HepG2 (cell line): ENCODE results near the gene PLPPR3. TPM values are rescaled to one million over a fixed set of nuclear protein-coding genes. Genes with fewer than 3 reads are reported as not detected.

Experiments
- BRCA1 ChIP-seq: sonication (generic); formaldehyde crosslinking; IDR thresholded peaks from 2 replicates; pipeline ENCODE4 v1.4.0; 2020; ENCODE audit warnings: missing genetic modification reagents
- BRD4 ChIP-seq: sonication (generic); formaldehyde crosslinking; IDR thresholded peaks from 2 replicates; pipeline ENCODE4 v1.4.0; 2020; ENCODE audit warnings: missing genetic modification reagents
- CBFB ChIP-seq: sonication (generic); formaldehyde crosslinking; IDR thresholded peaks from 2 replicates; pipeline ENCODE4 v1.4.0; 2020; ENCODE audit warnings: missing genetic modification reagents
- ELF1 ChIP-seq: sonication (generic); formaldehyde crosslinking; IDR thresholded peaks from 2 replicates; pipeline ENCODE4 v1.4.0; 2020; ENCODE audit warnings: missing genetic modification reagents
- HDAC1 ChIP-seq: sonication (generic); formaldehyde crosslinking; IDR thresholded peaks from 2 replicates; pipeline ENCODE4 v1.5.1; 2020; ENCODE audit warnings: mild to moderate bottlenecking, missing genetic modification reagents
- HES4 ChIP-seq: sonication (generic); formaldehyde crosslinking; IDR thresholded peaks from 2 replicates; pipeline ENCODE4 v1.9.0; 2021; ENCODE audit warnings: mild to moderate bottlenecking, missing genetic modification reagents, borderline replicate concordance
- KDM2A ChIP-seq: sonication (generic); formaldehyde crosslinking; IDR thresholded peaks from 2 replicates; pipeline ENCODE4 v1.4.0; 2020; ENCODE audit warnings: low read depth, missing genetic modification reagents, borderline replicate concordance
- PHF8 ChIP-seq: sonication (generic); formaldehyde crosslinking; IDR thresholded peaks from 2 replicates; pipeline ENCODE4 v1.5.0; 2020; ENCODE audit warnings: missing genetic modification reagents
- POLR2G ChIP-seq: fragments of 200-400 bp; formaldehyde crosslinking; IDR thresholded peaks from 2 replicates; pipeline ENCODE4 v1.6.1; 2018; ENCODE audit warnings: mild to moderate bottlenecking, low read depth, low read length, moderate library complexity
- RORA ChIP-seq: sonication (generic); formaldehyde crosslinking; IDR thresholded peaks from 2 replicates; pipeline ENCODE4 v1.5.0; 2020; ENCODE audit warnings: mild to moderate bottlenecking, missing genetic modification reagents, moderate library complexity
- SALL2 ChIP-seq: sonication (generic); formaldehyde crosslinking; IDR thresholded peaks from 2 replicates; pipeline ENCODE4 v1.8.1; 2023; ENCODE audit warnings: mild to moderate bottlenecking, missing genetic modification reagents, inconsistent platforms
- SP140L ChIP-seq: sonication (generic); formaldehyde crosslinking; IDR thresholded peaks from 2 replicates; pipeline ENCODE4 v1.4.0; 2020; ENCODE audit warnings: missing genetic modification reagents, borderline replicate concordance
- THYN1 ChIP-seq: sonication (generic); formaldehyde crosslinking; IDR thresholded peaks from 2 replicates; pipeline ENCODE4 v1.8.1; 2023; ENCODE audit warnings: low read depth, mild to moderate bottlenecking, moderate library complexity, missing genetic modification reagents, borderline replicate concordance
- U2AF1 ChIP-seq: fragments of 200-400 bp; formaldehyde crosslinking; optimal IDR thresholded peaks from 2 replicates; pipeline ENCODE3; 2017; ENCODE audit warnings: mild to moderate bottlenecking, low read depth, low read length
- ZFP62 ChIP-seq: sonication (generic); formaldehyde crosslinking; IDR thresholded peaks from 2 replicates; pipeline ENCODE4 v1.4.0; 2020; ENCODE audit warnings: missing genetic modification reagents
- ZNF232 ChIP-seq: sonication (generic); formaldehyde crosslinking; IDR thresholded peaks from 2 replicates; pipeline ENCODE4 v1.4.0; 2020; ENCODE audit warnings: missing genetic modification reagents, borderline replicate concordance
- ZNF274 ChIP-seq: sonication (generic); formaldehyde crosslinking; IDR thresholded peaks from 2 replicates; pipeline ENCODE4 v1.5.1; 2020; ENCODE audit warnings: mild to moderate bottlenecking, missing genetic modification reagents
- ZNF354B ChIP-seq: sonication (generic); formaldehyde crosslinking; IDR thresholded peaks from 2 replicates; pipeline ENCODE4 v1.8.0; 2022; ENCODE audit warnings: mild to moderate bottlenecking, missing genetic modification reagents
- ZNF530 ChIP-seq: sonication (generic); formaldehyde crosslinking; IDR thresholded peaks from 2 replicates; pipeline ENCODE4 v1.5.0; 2020; ENCODE audit warnings: low read depth, mild to moderate bottlenecking, missing genetic modification reagents
- ZNF670 ChIP-seq: sonication (generic); formaldehyde crosslinking; IDR thresholded peaks from 2 replicates; pipeline ENCODE4 v1.8.0; 2022; ENCODE audit warnings: mild to moderate bottlenecking, missing genetic modification reagents, borderline replicate concordance
- ZNF780A ChIP-seq: sonication (generic); formaldehyde crosslinking; IDR thresholded peaks from 2 replicates; pipeline ENCODE4 v1.8.0; 2022; ENCODE audit warnings: mild to moderate bottlenecking, missing genetic modification reagents, moderate library complexity
- ZNF879 ChIP-seq: sonication (generic); formaldehyde crosslinking; IDR thresholded peaks from 2 replicates; pipeline ENCODE4 v1.8.1; 2023; ENCODE audit warnings: missing genetic modification reagents
- polyA plus RNA-seq, 8 experiments: library from polyadenylated mRNA; depleted of rRNA in 3 of 8; stranded (reverse) in 7 of 8; unstranded in 1 of 8; fragments of >200 nt; fragmentation: Illumina TruSeq in 4 of 8; extraction: Trizol in 4 of 8; gene quantifications; 2 replicates each; pipeline versions ENCODE4 v1.2.1 to v1.2.3, GENCODE V29; 2011 to 2016; ENCODE audit warnings: low read depth in 4 of 8, missing spikeins in 1 of 8, mixed read lengths in 1 of 8; ENCODE audit not compliant: insufficient read depth in 1 of 8
- total RNA-seq, 5 experiments: library from RNA; depleted of rRNA; stranded (reverse); fragments of >200 nt; fragmentation: Illumina TruSeq; extraction: Trizol; gene quantifications; 2 replicates each; pipeline ENCODE4 v1.2.3, GENCODE V29; 2016; ENCODE audit warnings: low read depth in 1 of 5
- TF ChIP-seq, protein P1 (sequence below): sonication (generic); formaldehyde crosslinking; IDR thresholded peaks from 2 replicates; pipeline ENCODE4 v1.5.0; 2020; ENCODE audit warnings: mild to moderate bottlenecking, missing genetic modification reagents, borderline replicate concordance
- TF ChIP-seq, protein P2 (sequence below): sonication (generic); formaldehyde crosslinking; IDR thresholded peaks from 2 replicates; pipeline ENCODE4 v1.8.1; 2023; ENCODE audit warnings: mild to moderate bottlenecking, missing genetic modification reagents
- TF ChIP-seq, protein P3 (sequence below): sonication (generic); formaldehyde crosslinking; IDR thresholded peaks from 2 replicates; pipeline ENCODE4 v1.4.0; 2020; ENCODE audit warnings: missing genetic modification reagents

Gene PLPPR3
- total and polyA plus RNA-seq, 2 of the 13 experiments (the other 11 are each of a cell fraction or from before 2014, with no cell fraction given): 0.07 to 0.16 TPM

DNA sequence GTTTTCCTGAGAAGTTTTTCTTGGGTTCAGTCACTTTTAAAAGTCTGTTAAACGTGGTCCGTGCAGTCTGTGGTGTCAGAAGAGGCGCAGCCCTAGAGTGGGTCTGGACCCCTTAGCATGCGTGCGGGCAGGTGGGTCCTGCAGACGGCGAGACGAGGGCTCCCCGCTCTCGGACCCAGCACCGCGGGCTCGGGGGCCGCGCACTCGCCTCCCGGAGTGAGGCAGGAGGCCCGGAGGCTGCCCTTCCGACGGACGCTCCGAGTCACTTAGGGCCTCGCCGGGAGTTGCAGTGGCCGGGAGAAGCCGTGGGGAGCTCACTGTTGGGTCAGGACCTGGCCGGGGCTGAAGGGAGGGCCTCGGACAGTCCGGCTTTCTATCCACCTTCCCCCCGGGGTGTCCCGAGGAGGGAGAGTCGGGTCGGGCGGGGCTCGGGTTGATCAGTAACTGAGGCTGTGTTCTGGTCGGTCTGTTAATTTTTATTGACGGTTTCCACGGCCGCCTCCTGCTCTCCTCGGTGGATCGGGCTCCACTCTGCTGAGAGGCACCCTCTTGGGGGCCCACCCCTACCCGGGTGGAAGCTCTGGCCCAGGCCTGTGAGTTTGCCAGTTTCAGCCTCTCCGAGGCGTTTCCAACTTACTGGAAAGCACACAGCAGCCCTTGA lies 23.2 kb downstream of the PLPPR3 start (continued):
- TF ChIP-seq BRCA1 (CRISPR knock-in tag) (0 out of 2 replicates have a peak, but pooled peaks have one; percentile 44), KDM2A (peak; percentile 56), HDAC1 (CRISPR knock-in tag) (peak; percentile 67), PHF8 (peak; percentile 64), U2AF1 (peak; percentile 4), HES4 (0 out of 2 replicates have a peak, but pooled peaks have one; percentile 20), BRD4 (0 out of 2 replicates have a peak, but pooled peaks have one; percentile 46), ZNF354B (CRISPR knock-in tag) (no peak), ZNF670 (CRISPR knock-in tag) (0 out of 2 replicates have a peak, but pooled peaks have one; percentile 63), SP140L (CRISPR knock-in tag) (no peak), ZNF232 (CRISPR knock-in tag) (peak; percentile 62; the same call in 1 of the 2 replicates), ZNF879 (0 out of 2 replicates have a peak, but pooled peaks have one; percentile 73), RORA (CRISPR knock-in tag) (no peak), THYN1 (CRISPR knock-in tag) (no peak), CBFB (no peak), ELF1 (CRISPR knock-in tag) (no peak), ZNF530 (CRISPR knock-in tag) (no peak), ZFP62 (CRISPR knock-in tag) (no peak), ZNF780A (0 out of 2 replicates have a peak, but pooled peaks have one; percentile 43), POLR2G (peak; percentile 73), ZNF274 (CRISPR knock-in tag) (0 out of 2 replicates have a peak, but pooled peaks have one; percentile 17), SALL2 (CRISPR knock-in tag) (peak; percentile 28; the same call in 1 of the 2 replicates)
- TF ChIP-seq, protein P1, sequence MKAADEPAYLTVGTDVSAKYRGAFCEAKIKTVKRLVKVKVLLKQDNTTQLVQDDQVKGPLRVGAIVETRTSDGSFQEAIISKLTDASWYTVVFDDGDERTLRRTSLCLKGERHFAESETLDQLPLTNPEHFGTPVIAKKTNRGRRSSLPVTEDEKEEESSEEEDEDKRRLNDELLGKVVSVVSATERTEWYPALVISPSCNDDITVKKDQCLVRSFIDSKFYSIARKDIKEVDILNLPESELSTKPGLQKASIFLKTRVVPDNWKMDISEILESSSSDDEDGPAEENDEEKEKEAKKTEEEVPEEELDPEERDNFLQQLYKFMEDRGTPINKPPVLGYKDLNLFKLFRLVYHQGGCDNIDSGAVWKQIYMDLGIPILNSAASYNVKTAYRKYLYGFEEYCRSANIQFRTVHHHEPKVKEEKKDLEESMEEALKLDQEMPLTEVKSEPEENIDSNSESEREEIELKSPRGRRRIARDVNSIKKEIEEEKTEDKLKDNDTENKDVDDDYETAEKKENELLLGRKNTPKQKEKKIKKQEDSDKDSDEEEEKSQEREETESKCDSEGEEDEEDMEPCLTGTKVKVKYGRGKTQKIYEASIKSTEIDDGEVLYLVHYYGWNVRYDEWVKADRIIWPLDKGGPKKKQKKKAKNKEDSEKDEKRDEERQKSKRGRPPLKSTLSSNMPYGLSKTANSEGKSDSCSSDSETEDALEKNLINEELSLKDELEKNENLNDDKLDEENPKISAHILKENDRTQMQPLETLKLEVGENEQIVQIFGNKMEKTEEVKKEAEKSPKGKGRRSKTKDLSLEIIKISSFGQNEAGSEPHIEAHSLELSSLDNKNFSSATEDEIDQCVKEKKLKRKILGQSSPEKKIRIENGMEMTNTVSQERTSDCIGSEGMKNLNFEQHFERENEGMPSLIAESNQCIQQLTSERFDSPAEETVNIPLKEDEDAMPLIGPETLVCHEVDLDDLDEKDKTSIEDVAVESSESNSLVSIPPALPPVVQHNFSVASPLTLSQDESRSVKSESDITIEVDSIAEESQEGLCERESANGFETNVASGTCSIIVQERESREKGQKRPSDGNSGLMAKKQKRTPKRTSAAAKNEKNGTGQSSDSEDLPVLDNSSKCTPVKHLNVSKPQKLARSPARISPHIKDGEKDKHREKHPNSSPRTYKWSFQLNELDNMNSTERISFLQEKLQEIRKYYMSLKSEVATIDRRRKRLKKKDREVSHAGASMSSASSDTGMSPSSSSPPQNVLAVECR (CRISPR knock-in tag): 0 out of 2 replicates have a peak, but pooled peaks have one; percentile 15
- TF ChIP-seq, protein P2, sequence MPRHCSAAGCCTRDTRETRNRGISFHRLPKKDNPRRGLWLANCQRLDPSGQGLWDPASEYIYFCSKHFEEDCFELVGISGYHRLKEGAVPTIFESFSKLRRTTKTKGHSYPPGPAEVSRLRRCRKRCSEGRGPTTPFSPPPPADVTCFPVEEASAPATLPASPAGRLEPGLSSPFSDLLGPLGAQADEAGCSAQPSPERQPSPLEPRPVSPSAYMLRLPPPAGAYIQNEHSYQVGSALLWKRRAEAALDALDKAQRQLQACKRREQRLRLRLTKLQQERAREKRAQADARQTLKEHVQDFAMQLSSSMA: 0 out of 2 replicates have a peak, but pooled peaks have one; percentile 38
- TF ChIP-seq, protein P3, sequence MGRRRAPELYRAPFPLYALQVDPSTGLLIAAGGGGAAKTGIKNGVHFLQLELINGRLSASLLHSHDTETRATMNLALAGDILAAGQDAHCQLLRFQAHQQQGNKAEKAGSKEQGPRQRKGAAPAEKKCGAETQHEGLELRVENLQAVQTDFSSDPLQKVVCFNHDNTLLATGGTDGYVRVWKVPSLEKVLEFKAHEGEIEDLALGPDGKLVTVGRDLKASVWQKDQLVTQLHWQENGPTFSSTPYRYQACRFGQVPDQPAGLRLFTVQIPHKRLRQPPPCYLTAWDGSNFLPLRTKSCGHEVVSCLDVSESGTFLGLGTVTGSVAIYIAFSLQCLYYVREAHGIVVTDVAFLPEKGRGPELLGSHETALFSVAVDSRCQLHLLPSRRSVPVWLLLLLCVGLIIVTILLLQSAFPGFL (CRISPR knock-in tag): no peak
